ELF-1 (cell line): ENCODE data around the gene RAB6B.

Experiments used
- DNase-seq: peaks from one replicate; pipeline ENCODE4 v3.0.0-alpha.2; 2016; ENCODE audit warnings: low read depth, low spot score

The RAB6B gene

DNA sequence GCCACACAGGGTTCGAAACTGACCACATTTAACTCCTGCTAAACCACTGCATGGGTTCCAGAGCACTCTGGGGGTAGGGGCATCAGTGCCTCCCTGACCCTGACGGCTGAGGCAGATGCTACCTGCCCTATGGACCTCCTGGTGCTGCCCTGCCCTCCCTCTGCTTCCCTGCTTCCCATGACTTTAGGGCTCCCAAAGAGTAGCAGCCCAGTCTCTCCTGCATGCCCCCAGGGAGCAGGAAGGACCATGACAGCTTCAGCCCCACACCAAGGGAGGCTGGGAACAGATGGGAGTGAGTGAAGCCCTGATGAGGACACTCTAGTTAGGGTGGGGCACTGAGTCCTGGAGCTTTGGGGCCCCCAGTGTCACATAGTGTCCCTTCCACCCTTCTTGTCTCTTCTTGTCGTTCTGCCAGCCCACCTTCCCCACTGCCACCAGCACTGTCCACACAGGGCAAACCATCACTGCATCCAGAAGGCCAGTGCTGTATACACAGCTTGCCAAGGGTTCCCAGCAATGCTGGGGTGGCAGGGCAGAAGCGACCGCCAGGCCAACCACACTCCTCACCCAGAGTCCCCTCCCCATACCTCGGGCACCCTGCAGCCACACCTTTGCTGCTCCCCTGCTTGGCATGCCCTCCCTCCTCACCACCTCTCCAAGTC lies 59.1 kb downstream of the RAB6B start:
- DNase-seq = no peak

DNA sequence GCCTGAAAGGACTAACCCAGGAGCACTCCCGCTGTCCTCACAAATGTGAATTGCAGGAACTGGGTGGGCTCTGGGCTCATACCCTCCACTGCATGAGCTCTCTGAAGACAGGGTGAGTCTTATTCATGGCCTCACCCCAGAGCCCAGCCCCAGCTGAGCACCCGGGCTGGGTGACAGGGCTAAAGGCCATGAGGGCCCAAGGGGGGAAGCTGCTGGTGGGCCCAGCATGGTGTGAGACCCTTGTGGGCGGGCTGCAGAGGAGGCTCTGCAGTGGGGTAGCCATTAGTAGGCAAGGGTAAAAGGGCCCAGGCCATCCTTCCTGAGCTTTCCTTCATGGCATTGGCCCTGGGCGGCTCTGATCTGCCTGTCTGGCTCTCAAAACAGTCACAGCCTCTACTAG lies 59.7 kb downstream of the RAB6B start:
- DNase-seq = no peak

DNA sequence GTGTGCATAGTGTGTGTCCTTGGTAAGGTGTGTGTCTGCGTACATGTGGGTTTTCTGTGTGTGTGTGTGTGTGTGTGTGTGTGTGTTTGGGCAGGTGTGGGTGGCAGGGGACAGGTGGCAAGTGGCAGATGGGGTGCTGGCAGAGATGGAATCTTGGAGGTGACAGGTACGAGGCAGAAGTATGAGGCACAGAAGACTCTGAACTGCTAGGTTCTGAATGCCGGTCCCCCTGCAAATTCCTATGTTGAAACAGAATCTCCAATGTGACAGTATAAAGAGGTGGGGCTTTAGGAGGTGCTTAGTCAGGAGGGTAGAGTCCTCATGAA lies 60.3 kb downstream of the RAB6B start:
- DNase-seq = no peak

DNA sequence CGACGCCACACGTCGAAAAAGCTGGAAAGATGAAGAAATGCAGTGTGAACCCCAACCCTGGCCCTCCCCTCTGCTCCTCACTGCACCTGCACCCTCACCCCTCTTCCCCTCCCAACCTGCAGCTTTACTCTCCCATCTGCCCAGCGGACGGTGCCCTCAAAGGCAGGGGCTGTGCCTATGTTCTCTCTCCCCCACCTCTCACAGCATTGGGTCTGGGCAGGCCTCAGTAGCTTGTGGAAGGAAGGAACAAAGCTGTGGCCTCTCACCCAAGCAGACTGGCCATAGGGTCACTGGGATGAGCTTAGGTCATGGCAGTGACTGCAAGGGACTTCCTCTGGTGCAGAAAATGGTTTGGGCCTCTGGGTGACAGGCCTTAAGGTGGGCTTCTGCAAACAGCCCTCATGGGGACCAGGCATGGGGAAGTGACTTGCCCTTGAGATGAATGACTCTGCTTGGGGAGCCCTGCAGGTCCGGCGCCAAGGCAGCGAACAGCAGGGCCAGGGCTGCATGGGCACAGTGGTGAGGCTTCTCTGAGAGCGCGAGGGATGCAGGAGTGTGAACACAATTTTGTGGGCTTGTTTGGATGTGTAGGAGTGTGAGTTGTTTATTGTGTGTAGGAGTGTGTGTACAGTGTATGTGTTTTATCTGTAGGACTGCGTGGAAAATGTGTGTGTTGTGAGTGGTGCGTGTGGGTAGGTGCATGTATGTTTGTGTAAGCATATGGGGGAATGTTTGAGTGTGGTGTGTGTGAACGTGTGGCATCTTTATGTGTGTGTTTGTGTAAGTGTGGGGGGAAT lies 60.9 kb downstream of the RAB6B start:
- DNase-seq = no peak

DNA sequence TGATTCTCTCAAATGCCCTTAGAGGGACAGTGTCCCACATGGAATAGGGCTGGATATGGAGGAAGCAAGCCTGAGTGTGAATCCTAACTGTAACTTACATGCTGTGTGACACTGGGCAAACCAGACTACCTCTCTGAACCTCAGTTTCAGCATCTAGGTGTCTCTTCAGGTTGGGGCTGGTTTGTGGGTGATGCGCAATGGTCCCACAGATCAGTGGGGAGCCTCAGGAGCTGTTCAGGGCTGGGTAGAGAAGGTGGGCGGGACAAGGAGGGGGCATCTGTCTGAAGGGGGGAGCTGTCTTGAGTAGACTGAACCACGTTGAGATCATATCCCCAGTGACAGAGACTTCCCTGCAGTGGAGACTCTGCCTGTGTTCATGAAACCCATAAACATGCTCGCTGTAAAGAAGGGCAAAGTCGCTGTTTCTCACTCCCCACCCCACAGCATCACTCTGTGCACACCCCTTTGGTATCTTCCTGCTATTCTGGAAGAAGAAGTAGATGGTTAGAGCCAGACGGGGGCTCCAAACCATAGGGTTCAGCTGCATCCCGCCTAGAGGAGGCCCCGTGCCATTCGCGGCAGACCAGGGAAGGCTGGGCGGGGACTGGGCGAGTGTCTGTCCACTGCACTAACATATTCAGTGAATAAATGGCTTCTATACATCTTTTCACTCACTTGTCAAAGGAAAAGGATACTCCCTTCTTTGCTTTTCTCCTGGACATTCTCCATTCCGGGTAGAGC lies 61.6 kb downstream of the RAB6B start:
- DNase-seq = no peak

- DNase-seq = no peak
These were observed 62.4 kb downstream of the RAB6B start for GRCh38 chr3:133833267-133833666.

GRCh38 chr3:133832802-133833144 lies 62.9 kb downstream of the RAB6B start:
- no peak for DNase-seq

- no peak for DNase-seq
These were observed 63.5 kb downstream of the RAB6B start for GRCh38 chr3:133831966-133832801.

GRCh38 chr3:133830071-133830470 lies 65.6 kb downstream of the RAB6B start:
- DNase-seq = no peak

- no peak for DNase-seq
These were observed 66.4 kb downstream of the RAB6B start for GRCh38 chr3:133829310-133829707.

- peak; percentile 59 for DNase-seq
These were observed 66.9 kb downstream of the RAB6B start for GRCh38 chr3:133828576-133829309.

- DNase-seq = no peak
These were observed 68.0 kb downstream of the RAB6B start for GRCh38 chr3:133827684-133828083.

GRCh38 chr3:133827136-133827535 lies 68.5 kb downstream of the RAB6B start:
- DNase-seq = no peak

DNA sequence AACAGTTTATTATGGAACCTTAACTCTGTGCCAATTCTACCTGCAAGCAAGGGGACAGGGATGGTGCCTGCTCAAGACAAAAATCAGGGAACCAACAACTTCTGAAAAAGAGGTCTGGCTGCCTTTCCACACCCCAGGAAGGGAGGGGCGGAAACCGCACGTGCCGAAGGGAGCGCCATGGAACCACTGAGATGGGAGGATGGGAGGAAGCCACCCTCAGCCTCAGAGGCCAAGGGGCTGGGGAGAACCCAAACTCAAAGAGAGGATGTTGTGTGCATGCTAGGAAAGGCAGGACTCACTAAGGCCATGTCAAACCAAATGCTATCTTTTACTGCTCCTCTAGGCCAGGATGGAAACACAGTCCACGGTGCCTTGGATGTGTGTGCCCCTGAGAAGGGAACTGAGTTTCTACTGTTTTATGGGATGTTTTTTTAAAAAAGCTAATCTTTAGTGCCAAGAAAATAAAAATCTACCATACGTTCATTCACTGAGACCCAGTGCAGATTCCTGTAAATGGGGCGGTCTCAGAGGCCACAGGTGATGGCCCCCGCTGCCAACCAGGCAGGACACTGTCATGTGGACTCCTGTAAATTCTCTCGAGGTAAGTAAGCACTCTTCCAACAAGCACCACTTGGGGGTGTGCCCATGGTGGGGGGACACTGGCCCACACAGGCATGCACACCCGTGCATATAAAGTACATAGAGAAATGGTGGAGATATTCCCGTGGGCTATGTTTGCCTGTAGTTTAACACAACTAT lies 69.5 kb downstream of the RAB6B start:
- DNase-seq = no peak

- no peak for DNase-seq
These were observed 70.7 kb downstream of the RAB6B start for GRCh38 chr3:133824961-133825485.

- DNase-seq = peak; percentile 63
These were observed 73.7 kb downstream of the RAB6B start for GRCh38 chr3:133821767-133822638.

- DNase-seq = no peak
These were observed 74.6 kb downstream of the RAB6B start for GRCh38 chr3:133820889-133821675.

DNA sequence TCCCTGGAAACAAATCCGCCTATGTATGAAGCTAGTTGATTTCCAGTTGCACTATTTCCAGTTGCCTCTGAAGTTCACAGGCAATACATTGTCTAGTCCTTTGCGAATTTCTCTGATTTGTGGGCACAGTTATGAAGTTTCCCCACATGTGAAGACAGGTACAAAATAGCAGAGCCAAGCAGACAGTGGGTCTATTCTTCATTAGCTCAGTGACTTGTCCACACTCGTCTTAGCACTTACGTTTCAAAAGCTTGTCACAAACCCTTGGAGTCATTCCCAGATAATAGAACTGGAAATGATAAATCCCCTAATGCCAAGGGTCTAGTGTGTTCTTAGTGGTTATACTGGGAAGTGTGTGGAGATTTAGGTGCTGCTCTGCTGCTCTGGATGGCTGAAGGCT lies 75.6 kb downstream of the RAB6B start:
- DNase-seq = no peak
